Measurements from ENCODE around the gene RANBP9.

The RANBP9 gene

GRCh38 chr6:13679996-13680395, 31.6 kb downstream of the RANBP9 start:
- no peak for FAIRE-seq
- DNase-seq (ENCODE audit: low spot score), result no peak

GRCh38 chr6:13678255-13678983, 33.2 kb downstream of the RANBP9 start:
- FAIRE-seq, result no peak
- DNase-seq (ENCODE audit: low spot score), result no peak

GRCh38 chr6:13677878-13678254, 33.8 kb downstream of the RANBP9 start:
- FAIRE-seq (no peak), DNase-seq (ENCODE audit: low spot score) (no peak)

- no peak for FAIRE-seq
- no peak for DNase-seq (ENCODE audit: low spot score)
Observed at GRCh38 chr6:13676551-13677156, 35.0 kb downstream of the RANBP9 start.

- FAIRE-seq (no peak), DNase-seq (ENCODE audit: low spot score) (no peak)
Observed at GRCh38 chr6:13674533-13675190, 37.0 kb downstream of the RANBP9 start.

GRCh38 chr6:13673825-13674444, 37.7 kb downstream of the RANBP9 start:
- FAIRE-seq, result no peak

GRCh38 chr6:13673368-13673767, 38.3 kb downstream of the RANBP9 start:
- DNase-seq (ENCODE audit: low spot score), result no peak
- FAIRE-seq, result no peak

More at GRCh38 chr6:13673825-13674444, 37.7 kb downstream of the RANBP9 start:
- DNase-seq (ENCODE audit: low spot score), result no peak

- FAIRE-seq, result no peak
- DNase-seq (ENCODE audit: low spot score), result no peak
Observed at GRCh38 chr6:13672904-13673303, 38.7 kb downstream of the RANBP9 start.

GRCh38 chr6:13671548-13672127, 40.0 kb downstream of the RANBP9 start:
- no peak for FAIRE-seq
- no peak for DNase-seq (ENCODE audit: low spot score)

GRCh38 chr6:13669476-13669875, 42.2 kb downstream of the RANBP9 start:
- FAIRE-seq (no peak), DNase-seq (ENCODE audit: low spot score) (no peak)

- FAIRE-seq (no peak), DNase-seq (ENCODE audit: low spot score) (no peak)
Observed at GRCh38 chr6:13668291-13668928, 43.2 kb downstream of the RANBP9 start.

GRCh38 chr6:13667655-13668054, 44.0 kb downstream of the RANBP9 start:
- FAIRE-seq (no peak), DNase-seq (ENCODE audit: low spot score) (no peak)

- no peak for DNase-seq (ENCODE audit: low spot score)
- no peak for FAIRE-seq
Observed at GRCh38 chr6:13666194-13667105, 45.2 kb downstream of the RANBP9 start.

GRCh38 chr6:13664703-13665352, 46.8 kb downstream of the RANBP9 start:
- DNase-seq (ENCODE audit: low spot score) (no peak), FAIRE-seq (no peak)

- DNase-seq (ENCODE audit: low spot score) (no peak), FAIRE-seq (no peak)
Observed at GRCh38 chr6:13663986-13664385, 47.6 kb downstream of the RANBP9 start.

GRCh38 chr6:13662651-13663334, 48.8 kb downstream of the RANBP9 start:
- DNase-seq (ENCODE audit: low spot score) (no peak), FAIRE-seq (no peak)

GRCh38 chr6:13661647-13662046, 50.0 kb downstream of the RANBP9 start:
- FAIRE-seq (no peak), DNase-seq (ENCODE audit: low spot score) (no peak)

- DNase-seq (ENCODE audit: low spot score) (no peak), FAIRE-seq (no peak)
Observed at GRCh38 chr6:13660893-13661292, 50.7 kb downstream of the RANBP9 start.

GRCh38 chr6:13660273-13660672, 51.4 kb downstream of the RANBP9 start:
- no peak for DNase-seq (ENCODE audit: low spot score)
- FAIRE-seq, result no peak

All from RCC 7860 (cell line).